ENCODE data around the gene TRPC4AP.

The TRPC4AP gene

GRCh38 chr20:35018590-35019371, 73.8 kb downstream of the TRPC4AP start:
- no peak overlapping the region for H3K27ac ChIP-seq
- TF ChIP-seq CTCF (conservative IDR thresholded peaks at IDR 0.05) = no peak

GRCh38 chr20:35017099-35017835, 75.3 kb downstream of the TRPC4AP start:
- no peak for TF ChIP-seq CTCF (conservative IDR thresholded peaks at IDR 0.05)
- no peak overlapping the region for H3K27ac ChIP-seq

- H3K27ac ChIP-seq = no peak overlapping the region
- no peak for TF ChIP-seq CTCF (conservative IDR thresholded peaks at IDR 0.05)
Measured at GRCh38 chr20:35015863-35016193, 76.8 kb downstream of the TRPC4AP start.

GRCh38 chr20:35014537-35014936, 78.1 kb downstream of the TRPC4AP start:
- no peak overlapping the region for H3K27ac ChIP-seq
- TF ChIP-seq CTCF (conservative IDR thresholded peaks at IDR 0.05) = no peak

GRCh38 chr20:35013421-35014411, 78.9 kb downstream of the TRPC4AP start:
- H3K27ac ChIP-seq = no peak overlapping the region
- no peak for TF ChIP-seq CTCF (conservative IDR thresholded peaks at IDR 0.05)

- no peak overlapping the region for H3K27ac ChIP-seq
- no peak for TF ChIP-seq CTCF (conservative IDR thresholded peaks at IDR 0.05)
Measured at GRCh38 chr20:35012227-35013069, 80.2 kb downstream of the TRPC4AP start.
